ENCODE data around the gene KANSL1.

GRCh38 chr17:46072998-46073397 is 120.2 kb downstream of the KANSL1 start:
- TF ChIP-seq, protein P1, sequence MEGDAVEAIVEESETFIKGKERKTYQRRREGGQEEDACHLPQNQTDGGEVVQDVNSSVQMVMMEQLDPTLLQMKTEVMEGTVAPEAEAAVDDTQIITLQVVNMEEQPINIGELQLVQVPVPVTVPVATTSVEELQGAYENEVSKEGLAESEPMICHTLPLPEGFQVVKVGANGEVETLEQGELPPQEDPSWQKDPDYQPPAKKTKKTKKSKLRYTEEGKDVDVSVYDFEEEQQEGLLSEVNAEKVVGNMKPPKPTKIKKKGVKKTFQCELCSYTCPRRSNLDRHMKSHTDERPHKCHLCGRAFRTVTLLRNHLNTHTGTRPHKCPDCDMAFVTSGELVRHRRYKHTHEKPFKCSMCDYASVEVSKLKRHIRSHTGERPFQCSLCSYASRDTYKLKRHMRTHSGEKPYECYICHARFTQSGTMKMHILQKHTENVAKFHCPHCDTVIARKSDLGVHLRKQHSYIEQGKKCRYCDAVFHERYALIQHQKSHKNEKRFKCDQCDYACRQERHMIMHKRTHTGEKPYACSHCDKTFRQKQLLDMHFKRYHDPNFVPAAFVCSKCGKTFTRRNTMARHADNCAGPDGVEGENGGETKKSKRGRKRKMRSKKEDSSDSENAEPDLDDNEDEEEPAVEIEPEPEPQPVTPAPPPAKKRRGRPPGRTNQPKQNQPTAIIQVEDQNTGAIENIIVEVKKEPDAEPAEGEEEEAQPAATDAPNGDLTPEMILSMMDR (IDR thresholded peaks at IDR 0.05), result no peak
- TF ChIP-seq POLR2A (IDR thresholded peaks at IDR 0.05), result no peak
- no peak for TF ChIP-seq EP300 (IDR thresholded peaks at IDR 0.05)
